Naive thymus-derived CD4-positive, alpha-beta T cell (primary cell): Measurements from ENCODE around the gene TBXAS1. TPM values are rescaled to one million over a fixed set of nuclear protein-coding genes. Genes with fewer than 3 reads are reported as not detected.

ENCODE experiments used
- ATAC-seq: fragments of 150-1000 bp; cut with Tn5 transposase; 2 replicates; pipeline ENCODE4 v1.10.0; 2021; ENCODE audit warnings: mild to moderate bottlenecking, moderate library complexity
- CTCF ChIA-PET: fragments of 350-600 bp; sonication (Branson Sonifier 250); formaldehyde crosslinking; loops from one replicate; lab custom pipeline; 2021; ENCODE audit warnings: antibody characterized with exemption; lab: Charles Lee
- POLR2A ChIA-PET: fragments of 350-600 bp; sonication (Branson Sonifier 250); formaldehyde crosslinking; loops from one replicate; lab custom pipeline; 2021; ENCODE audit warnings: antibody characterized with exemption, inconsistent platforms; lab: Charles Lee
- DNase-seq, 9 donors: peaks; one replicate each; pipeline versions ENCODE4 v3.0.0 to v3.0.0-alpha.2; 2020 to 2022; ENCODE audit warnings: mixed read lengths in 1 of 9
- H3K27ac ChIP-seq: one replicate; pipeline ENCODE4 v1.7.0; 2013; ENCODE audit warnings: mild to moderate bottlenecking, low read depth, low read length, moderate library complexity
- H3K27me3 ChIP-seq, 2 donors: one replicate each; pipeline ENCODE4 v1.7.0; 2013; ENCODE audit warnings: low read length in 2 of 2, mild to moderate bottlenecking in 2 of 2, moderate library complexity in 2 of 2; ENCODE audit not compliant: control insufficient read depth in 2 of 2, insufficient read depth in 2 of 2
- H3K36me3 ChIP-seq, 3 experiments: 1 replicate in 2 of 3; 2 replicates in 1 of 3; pipeline ENCODE4 v1.7.0; 2013; ENCODE audit warnings: low read length in 3 of 3, mild to moderate bottlenecking in 3 of 3, moderate library complexity in 1 of 3; ENCODE audit not compliant: insufficient read depth in 3 of 3, control insufficient read depth in 2 of 3
- H3K4me1 ChIP-seq, 2 donors: one replicate each; pipeline ENCODE4 v1.7.0; 2013; ENCODE audit warnings: low read length in 2 of 2, mild to moderate bottlenecking in 2 of 2, moderate library complexity in 1 of 2; ENCODE audit not compliant: control insufficient read depth in 2 of 2, insufficient read depth in 2 of 2
- H3K4me3 ChIP-seq: 2 replicates; pipeline ENCODE4 v1.7.0; 2013; ENCODE audit warnings: mild to moderate bottlenecking, low read length
- H3K9me3 ChIP-seq, 3 experiments: 1 replicate in 2 of 3; 2 replicates in 1 of 3; pipeline ENCODE4 v1.7.0; 2013; ENCODE audit warnings: low read length in 3 of 3; ENCODE audit not compliant: control insufficient read depth in 2 of 3
- H3K27ac Mint-ChIP-seq, 9 donors: one replicate each; pipeline ENCODE4 v1.8.0; 2020 to 2022; ENCODE audit warnings: mixed read lengths in 9 of 9, mild to moderate bottlenecking in 8 of 9, moderate library complexity in 5 of 9, inconsistent platforms in 2 of 9
- H3K27me3 Mint-ChIP-seq, 5 donors: one replicate each; pipeline ENCODE4 v1.8.0; 2021 to 2022; ENCODE audit warnings: mixed read lengths in 5 of 5, mild to moderate bottlenecking in 1 of 5
- H3K36me3 Mint-ChIP-seq, 5 donors: one replicate each; pipeline ENCODE4 v1.8.0; 2020 to 2022; ENCODE audit warnings: mixed read lengths in 5 of 5, mild to moderate bottlenecking in 3 of 5, inconsistent platforms in 1 of 5
- H3K4me1 Mint-ChIP-seq, 7 donors: one replicate each; pipeline ENCODE4 v1.8.0; 2020 to 2022; ENCODE audit warnings: mixed read lengths in 7 of 7, mild to moderate bottlenecking in 3 of 7, inconsistent platforms in 1 of 7
- H3K4me3 Mint-ChIP-seq, 10 donors: one replicate each; pipeline ENCODE4 v1.8.0; 2020 to 2022; ENCODE audit warnings: mild to moderate bottlenecking in 10 of 10, mixed read lengths in 10 of 10, moderate library complexity in 6 of 10, inconsistent platforms in 2 of 10
- H3K9me3 Mint-ChIP-seq, 11 donors: one replicate each; pipeline ENCODE4 v1.8.0; 2020 to 2022; ENCODE audit warnings: mixed read lengths in 11 of 11, mild to moderate bottlenecking in 4 of 11, inconsistent platforms in 1 of 11, moderate library complexity in 1 of 11
- intact Hi-C, 2 donors: fragments of 100-400 bp; cut with micrococcal nuclease; formaldehyde crosslinking; loops; one replicate each; pipeline ENCODE4 v1.15.1; 2023
- polyA plus RNA-seq, 2 donors: library from polyadenylated mRNA; unstranded; fragments of 300-500 nt; fragmentation: Illumina TruSeq; gene quantifications; one replicate each; pipeline ENCODE4 v1.2.3, GENCODE V29; 2021
- total RNA-seq, 6 experiments: library from RNA in 5 of 6; stranded (reverse) in 5 of 6; gene quantifications; 1 replicate in 5 of 6; 2 replicates in 1 of 6; pipeline ENCODE4 v1.2.3 and lab custom pipeline; 2021 to 2026

The TBXAS1 gene
- total and polyA plus RNA-seq, 7 experiments from 2014 or later = 1.9 to 70.9 (median 3.2) TPM

- Histone ChIP-seq H3K27ac (no peak overlapping the region), H3K4me3 (no peak overlapping the region), H3K4me1 (no peaks in the 10 kb centered on the region), H3K9me3 (peaks cover 0 to 10% (median 0%) of the 10 kb centered on the region in 3 experiments), H3K27me3 (no peaks in the 10 kb centered on the region), H3K36me3 (no peaks in the 10 kb centered on the region)
- Mint-ChIP-seq H3K36me3 (peaks cover 0 to 20% (median 14%) of the 10 kb centered on the region in 5 donors), H3K4me3 (no peak overlapping the region), H3K27ac (no peak overlapping the region), H3K9me3 (peaks cover 7 to 29% (median 16%) of the 10 kb centered on the region in 11 donors), H3K4me1 (peaks cover 0 to 3% (median 0%) of the 10 kb centered on the region in 7 donors), H3K27me3 (peaks cover 0 to 26% (median 0%) of the 10 kb centered on the region in 5 donors)
- ATAC-seq (no peak), DNase-seq (no peak)
- ChIA-PET CTCF (interaction anchor here (0.6 kb wide), 1 partner anchor 342 kb away, joined by 4 read pairs; no protein-coding TSS in a partner anchor), POLR2A (no interaction called here)
- intact Hi-C loops = no loop called here
These were observed 117.5 kb downstream of the TBXAS1 start for GRCh38 chr7:139946533-139946932.

- ATAC-seq = no peak
- H3K27ac Mint-ChIP-seq = no peak overlapping the region
These were observed 118.0 kb downstream of the TBXAS1 start for GRCh38 chr7:139947021-139947420.

GRCh38 chr7:139948167-139948566, 119.1 kb downstream of the TBXAS1 start:
- DNase-seq = no peak
- CTCF ChIA-PET = no interaction called here
- intact Hi-C loops = no loop called here

More at GRCh38 chr7:139947021-139947420, 118.0 kb downstream of the TBXAS1 start:
- peaks cover 0 to 26% (median 0%) of the 10 kb centered on the region in 5 donors for H3K27me3 Mint-ChIP-seq
- DNase-seq = no peak
- Histone ChIP-seq H3K27me3 (no peaks in the 10 kb centered on the region), H3K4me1 (no peaks in the 10 kb centered on the region), H3K9me3 (peaks cover 0 to 10% (median 0%) of the 10 kb centered on the region in 3 experiments), H3K27ac (no peak overlapping the region), H3K4me3 (no peak overlapping the region), H3K36me3 (no peaks in the 10 kb centered on the region)
- intact Hi-C loops = no loop called here
- peaks cover 0 to 3% (median 0%) of the 10 kb centered on the region in 7 donors for H3K4me1 Mint-ChIP-seq
- peaks cover 7 to 29% (median 16%) of the 10 kb centered on the region in 11 donors for H3K9me3 Mint-ChIP-seq
- POLR2A ChIA-PET = interaction anchor here (0.7 kb wide), 1 partner anchor 503 kb away, joined by 4 read pairs; no protein-coding TSS in a partner anchor
- CTCF ChIA-PET = no interaction called here
- peaks cover 0 to 20% (median 14%) of the 10 kb centered on the region in 5 donors for H3K36me3 Mint-ChIP-seq
- no peak overlapping the region for H3K4me3 Mint-ChIP-seq

GRCh38 chr7:139948587-139949335, 119.7 kb downstream of the TBXAS1 start:
- Histone ChIP-seq H3K4me1 (no peaks in the 10 kb centered on the region), H3K9me3 (peaks cover 0 to 10% (median 0%) of the 10 kb centered on the region in 3 experiments), H3K4me3 (no peak overlapping the region), H3K27me3 (no peaks in the 10 kb centered on the region), H3K36me3 (no peaks in the 10 kb centered on the region), H3K27ac (no peak overlapping the region)
- H3K36me3 Mint-ChIP-seq = peaks cover 0 to 20% (median 12%) of the 10 kb centered on the region in 5 donors
- no peaks in the 10 kb centered on the region for H3K4me1 Mint-ChIP-seq
- H3K4me3 Mint-ChIP-seq = no peak overlapping the region
- peaks cover 0 to 25% (median 0%) of the 10 kb centered on the region in 5 donors for H3K27me3 Mint-ChIP-seq
- ChIA-PET CTCF (no interaction called here), POLR2A (no interaction called here)
- intact Hi-C loops = no loop called here
- DNase-seq = no peak
- peaks cover 7 to 29% (median 16%) of the 10 kb centered on the region in 11 donors for H3K9me3 Mint-ChIP-seq
- H3K27ac Mint-ChIP-seq = no peak overlapping the region
- no peak for ATAC-seq

More at GRCh38 chr7:139948167-139948566, 119.1 kb downstream of the TBXAS1 start:
- H3K9me3 ChIP-seq = peaks cover 0 to 10% (median 0%) of the 10 kb centered on the region in 3 experiments
- Mint-ChIP-seq H3K27ac (no peak overlapping the region), H3K36me3 (peaks cover 0 to 20% (median 12%) of the 10 kb centered on the region in 5 donors), H3K9me3 (peaks cover 7 to 29% (median 16%) of the 10 kb centered on the region in 11 donors), H3K4me3 (no peak overlapping the region), H3K27me3 (peaks cover 0 to 26% (median 0%) of the 10 kb centered on the region in 5 donors), H3K4me1 (no peaks in the 10 kb centered on the region)
- no peaks in the 10 kb centered on the region for H3K27me3 ChIP-seq
- ATAC-seq = no peak
- POLR2A ChIA-PET = no interaction called here
- H3K27ac ChIP-seq = no peak overlapping the region
- H3K36me3 ChIP-seq = no peaks in the 10 kb centered on the region
- H3K4me3 ChIP-seq = no peak overlapping the region
- H3K4me1 ChIP-seq = no peaks in the 10 kb centered on the region

DNA sequence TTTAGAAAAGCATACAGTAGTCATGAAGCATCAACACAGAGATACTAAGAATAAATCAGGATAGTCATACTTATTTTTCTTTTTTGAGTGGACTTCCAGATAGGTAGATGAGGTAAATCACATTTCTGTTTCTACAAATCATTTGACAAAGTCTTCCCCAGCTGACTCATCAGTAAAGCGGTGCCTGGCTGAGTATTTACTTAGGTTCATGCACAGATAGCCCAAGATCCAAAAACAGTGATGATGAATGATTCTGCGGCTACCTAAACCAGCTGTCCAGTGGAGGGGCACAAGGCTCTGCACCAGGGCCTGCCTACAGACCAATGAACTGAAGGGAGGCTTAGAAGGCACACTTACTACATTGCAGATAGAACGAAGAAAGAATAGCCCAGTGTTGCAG, 120.6 kb downstream of the TBXAS1 start:
- intact Hi-C loops = loop anchor here in 1 of 2 donors (10.0 kb wide), 1 partner anchor 145 kb away; no protein-coding TSS in a partner anchor
- no peaks in the 10 kb centered on the region for H3K4me1 ChIP-seq
- POLR2A ChIA-PET = no interaction called here
- no peak for DNase-seq
- peaks cover 0 to 22% (median 0%) of the 10 kb centered on the region in 5 donors for H3K27me3 Mint-ChIP-seq
- ATAC-seq = no peak
- H3K36me3 Mint-ChIP-seq = peaks cover 0 to 20% (median 8%) of the 10 kb centered on the region in 5 donors
- no peak overlapping the region for H3K4me3 ChIP-seq
- no peak overlapping the region for H3K4me3 Mint-ChIP-seq
- CTCF ChIA-PET = interaction anchor here (0.7 kb wide), 1 partner anchor 348 kb away, joined by 4 read pairs; no protein-coding TSS in a partner anchor
- H3K4me1 Mint-ChIP-seq = no peaks in the 10 kb centered on the region
- peaks cover 0 to 10% (median 0%) of the 10 kb centered on the region in 3 experiments for H3K9me3 ChIP-seq
- no peak overlapping the region for H3K27ac ChIP-seq
- H3K9me3 Mint-ChIP-seq = peaks cover 7 to 29% (median 16%) of the 10 kb centered on the region in 11 donors
- H3K27ac Mint-ChIP-seq = no peak overlapping the region
- H3K36me3 ChIP-seq = no peaks in the 10 kb centered on the region
- no peaks in the 10 kb centered on the region for H3K27me3 ChIP-seq

GRCh38 chr7:139950881-139951525, 121.9 kb downstream of the TBXAS1 start:
- Histone ChIP-seq H3K36me3 (no peaks in the 10 kb centered on the region), H3K27me3 (no peaks in the 10 kb centered on the region), H3K9me3 (peaks cover 0 to 2% (median 0%) of the 10 kb centered on the region in 3 experiments), H3K4me1 (no peaks in the 10 kb centered on the region), H3K4me3 (no peak overlapping the region), H3K27ac (no peak overlapping the region)
- no peak for DNase-seq
- ChIA-PET POLR2A (no interaction called here), CTCF (no interaction called here)
- H3K36me3 Mint-ChIP-seq = peaks cover 0 to 8% (median 6%) of the 10 kb centered on the region in 5 donors
- H3K27ac Mint-ChIP-seq = no peak overlapping the region
- ATAC-seq = no peak
- no peaks in the 10 kb centered on the region for H3K4me1 Mint-ChIP-seq
- H3K4me3 Mint-ChIP-seq = no peak overlapping the region
- peaks cover 0 to 14% (median 0%) of the 10 kb centered on the region in 5 donors for H3K27me3 Mint-ChIP-seq
- peaks cover 0 to 18% (median 8%) of the 10 kb centered on the region in 11 donors for H3K9me3 Mint-ChIP-seq
- intact Hi-C loops = loop anchor here in 1 of 2 donors (10.0 kb wide), 1 partner anchor 146 kb away; no protein-coding TSS in a partner anchor
